ENCODE measurements around the gene GALNT18. TPM values are rescaled to one million over a fixed set of nuclear protein-coding genes. Genes with fewer than 3 reads are reported as not detected.

GALNT18 gene
- total and polyA plus RNA-seq, 2 donors: 21.6 to 33.2 TPM

DNA sequence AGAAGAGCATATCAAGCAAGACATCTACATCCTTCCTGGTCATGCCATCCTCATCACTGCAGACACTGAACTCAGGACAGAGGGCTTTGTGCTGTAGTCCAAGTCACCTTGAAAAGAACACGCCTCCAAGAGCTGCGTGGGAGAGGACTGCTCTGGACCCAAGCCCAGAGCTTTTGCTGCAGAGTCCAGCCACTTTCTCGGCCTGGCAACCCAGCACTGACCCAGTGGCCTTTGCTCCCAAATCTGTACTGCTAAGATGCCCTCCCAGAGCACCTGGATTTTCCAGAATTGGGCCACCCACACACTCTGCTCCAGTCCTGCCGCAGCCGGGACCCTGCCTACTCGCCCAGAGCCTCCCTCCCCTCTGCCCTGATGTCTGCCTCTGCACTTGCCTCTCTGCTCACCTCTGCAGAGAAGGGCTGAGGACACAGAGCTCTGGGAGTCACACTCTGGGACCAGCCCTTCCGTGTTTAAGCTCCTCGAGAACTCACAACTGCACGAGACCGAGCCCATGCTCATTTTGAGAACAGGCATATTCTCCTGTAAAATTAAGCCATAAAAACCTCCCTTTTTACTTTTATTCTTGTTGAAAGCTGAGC is 185.0 kb downstream of the GALNT18 start:
- H3K4me1 ChIP-seq (ENCODE audit: insufficient read depth): no peaks in the 10 kb centered on the region
- H3K4me3 ChIP-seq (ENCODE audit: low read depth, low read length): no peak overlapping the region
- 64% methylated on average over 10 of the region's 10 CpGs for WGBS
- H3K27ac ChIP-seq (ENCODE audit: low read depth): no peak overlapping the region
- no peaks in the 10 kb centered on the region for H3K36me3 ChIP-seq (ENCODE audit: insufficient read depth)
- DNase-seq (ENCODE audit: extremely low spot score): no peak

DNA sequence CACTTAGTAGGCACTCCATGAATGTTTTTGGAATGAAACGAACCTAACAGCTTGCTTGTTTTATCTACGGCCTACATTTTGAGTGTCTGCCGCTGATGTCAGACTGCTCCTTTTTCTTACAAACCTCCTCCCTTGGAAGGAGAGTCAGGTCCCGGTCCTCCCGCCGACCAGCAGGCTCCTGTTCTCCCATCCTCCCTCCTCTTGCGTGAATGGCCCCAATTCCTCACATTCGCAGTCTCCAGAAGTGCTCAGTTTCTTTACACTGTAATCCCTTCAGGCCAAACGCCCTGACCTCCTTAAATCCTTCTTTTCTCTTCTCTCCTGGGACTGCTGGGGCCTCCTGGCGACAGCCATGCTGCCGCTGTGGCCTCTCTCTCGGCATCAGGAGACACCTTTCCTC is 186.2 kb downstream of the GALNT18 start:
- 48% methylated on average over 12 of the region's 12 CpGs for WGBS
- Histone ChIP-seq H3K4me1 (ENCODE audit: insufficient read depth) (no peaks in the 10 kb centered on the region), H3K4me3 (ENCODE audit: low read depth, low read length) (no peak overlapping the region), H3K36me3 (ENCODE audit: insufficient read depth) (no peaks in the 10 kb centered on the region), H3K27ac (ENCODE audit: low read depth) (no peak overlapping the region)
- no peak for DNase-seq (ENCODE audit: extremely low spot score)

DNA sequence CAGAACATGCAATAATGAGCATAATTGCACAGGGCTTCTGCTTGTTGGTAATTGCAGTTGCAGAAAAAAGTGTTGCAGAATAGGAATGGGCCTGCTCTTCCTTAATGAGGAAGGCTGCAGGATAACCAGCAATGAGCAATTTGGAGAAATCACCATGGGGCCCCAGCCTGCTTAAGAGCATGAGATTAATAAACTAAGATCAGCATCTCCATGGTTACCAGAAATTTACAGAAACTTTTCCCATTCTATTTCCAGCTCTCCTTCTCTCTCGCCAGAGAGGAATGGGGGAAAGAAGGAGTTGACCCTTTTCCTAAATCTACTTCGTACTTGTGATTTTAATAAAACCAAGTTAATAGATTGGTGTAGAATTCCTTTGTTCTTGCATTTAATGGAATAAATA is 187.8 kb downstream of the GALNT18 start:
- no peaks in the 10 kb centered on the region for H3K4me1 ChIP-seq (ENCODE audit: insufficient read depth)
- WGBS: 91% methylated on average over 2 of the region's 2 CpGs
- H3K36me3 ChIP-seq (ENCODE audit: insufficient read depth): no peaks in the 10 kb centered on the region
- no peak for DNase-seq (ENCODE audit: extremely low spot score)
- no peak overlapping the region for H3K27ac ChIP-seq (ENCODE audit: low read depth)
- H3K4me3 ChIP-seq (ENCODE audit: low read depth, low read length): no peak overlapping the region

DNA sequence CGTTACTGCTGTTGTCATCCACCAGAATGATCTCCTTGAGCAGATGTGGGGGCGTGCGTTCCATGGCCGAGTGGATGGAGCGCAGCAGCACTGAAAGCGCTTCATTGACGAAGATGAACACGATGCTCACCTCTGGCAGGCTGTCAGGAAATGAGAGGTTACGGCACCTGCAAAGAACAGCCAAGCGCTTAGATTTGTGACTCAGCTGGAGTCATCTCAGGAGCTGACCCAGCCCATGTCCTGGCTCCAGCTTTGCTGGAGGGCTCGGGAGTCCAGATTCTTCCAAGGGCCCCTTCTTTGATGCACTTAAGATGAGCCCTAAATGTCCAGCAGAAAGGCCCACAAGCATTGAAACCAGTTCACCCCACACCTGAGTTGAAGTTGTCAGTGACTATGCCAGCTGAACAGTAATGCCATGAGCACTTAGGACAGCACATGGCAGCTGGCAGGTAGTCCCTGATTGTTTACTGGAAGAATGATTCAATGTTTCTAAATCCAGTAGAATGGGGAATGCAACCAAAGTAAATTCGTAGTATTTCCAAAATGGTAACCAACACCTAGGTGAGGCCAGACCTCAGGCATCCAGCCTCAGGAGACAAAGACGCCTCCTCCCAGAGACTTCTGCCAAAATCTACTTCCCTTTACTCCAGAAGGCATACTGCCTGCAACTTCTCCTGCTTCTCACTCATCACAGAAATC is 189.0 kb downstream of the GALNT18 start:
- H3K36me3 ChIP-seq (ENCODE audit: insufficient read depth): no peaks in the 10 kb centered on the region
- DNase-seq (ENCODE audit: extremely low spot score): no peak
- H3K27ac ChIP-seq (ENCODE audit: low read depth): no peak overlapping the region
- H3K4me1 ChIP-seq (ENCODE audit: insufficient read depth): no peaks in the 10 kb centered on the region
- WGBS: 97% methylated on average over 13 of the region's 13 CpGs
- no peak overlapping the region for H3K4me3 ChIP-seq (ENCODE audit: low read depth, low read length)

DNA sequence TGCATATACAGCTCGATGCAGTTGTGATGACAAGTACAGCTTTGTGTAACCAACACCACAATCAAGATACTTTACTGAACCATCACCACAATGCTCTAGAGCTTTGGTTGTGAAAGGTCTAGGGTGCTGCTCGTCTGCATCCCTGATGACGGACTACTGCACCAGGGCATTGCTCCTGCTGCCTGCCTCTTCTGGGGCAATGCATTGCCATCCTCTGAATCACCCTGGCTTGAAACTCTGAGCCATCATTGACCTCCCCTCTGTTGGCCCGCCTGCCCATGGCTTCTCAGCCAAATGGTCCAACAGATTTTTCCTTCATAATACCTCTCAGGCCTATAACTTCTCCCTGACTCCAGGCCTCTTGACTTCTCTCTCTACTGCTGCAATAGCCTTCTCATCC is 191.4 kb downstream of the GALNT18 start:
- 95% methylated on average over 4 of the region's 4 CpGs for WGBS
- no peak overlapping the region for H3K4me3 ChIP-seq (ENCODE audit: low read depth, low read length)
- H3K27ac ChIP-seq (ENCODE audit: low read depth): no peak overlapping the region
- no peaks in the 10 kb centered on the region for H3K4me1 ChIP-seq (ENCODE audit: insufficient read depth)
- H3K36me3 ChIP-seq (ENCODE audit: insufficient read depth): no peaks in the 10 kb centered on the region
- DNase-seq (ENCODE audit: extremely low spot score): no peak

DNA sequence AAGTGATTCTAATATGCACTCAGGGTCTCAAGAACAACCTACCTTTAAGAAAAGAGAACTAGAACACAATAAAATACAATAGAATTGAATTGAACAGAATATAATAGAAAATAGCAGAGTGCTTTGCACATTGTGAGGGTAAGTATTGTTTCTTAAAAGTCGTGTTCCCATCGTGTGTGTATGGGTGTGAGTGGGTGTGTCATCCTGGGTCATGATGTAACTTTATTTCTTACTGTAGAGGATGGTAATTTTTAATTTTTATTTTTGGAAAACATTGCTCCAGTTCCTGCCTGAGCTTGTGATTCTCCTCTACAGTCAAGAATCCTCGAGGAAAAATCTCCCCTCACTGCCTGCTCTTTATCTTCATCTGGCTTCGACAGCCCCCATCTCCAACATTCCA is 193.1 kb downstream of the GALNT18 start:
- no peaks in the 10 kb centered on the region for H3K4me1 ChIP-seq (ENCODE audit: insufficient read depth)
- DNase-seq (ENCODE audit: extremely low spot score): no peak
- no peaks in the 10 kb centered on the region for H3K36me3 ChIP-seq (ENCODE audit: insufficient read depth)
- 80% methylated on average over 4 of the region's 4 CpGs for WGBS
- H3K4me3 ChIP-seq (ENCODE audit: low read depth, low read length): no peak overlapping the region
- H3K27ac ChIP-seq (ENCODE audit: low read depth): no peak overlapping the region

DNA sequence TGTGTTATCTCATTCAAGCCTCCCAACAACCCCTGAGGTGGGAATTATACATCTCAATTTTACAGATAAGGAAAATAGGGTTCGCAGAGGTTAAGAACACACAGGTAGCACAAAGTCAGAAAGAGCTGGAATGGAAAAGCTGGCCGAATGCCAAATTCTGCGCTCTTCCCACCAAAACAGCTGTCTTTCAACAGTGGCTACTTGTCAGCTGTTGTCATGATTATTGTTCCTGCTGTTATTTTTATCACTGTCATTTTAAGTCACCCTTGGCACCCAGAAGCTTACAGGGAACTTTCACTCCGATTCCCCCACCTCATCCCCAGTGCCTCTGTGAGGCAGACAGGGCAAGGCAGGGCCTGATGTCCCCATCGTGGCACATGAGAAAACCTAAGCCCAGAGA is 194.3 kb downstream of the GALNT18 start:
- Histone ChIP-seq H3K4me3 (ENCODE audit: low read depth, low read length) (no peak overlapping the region), H3K27ac (ENCODE audit: low read depth) (no peak overlapping the region), H3K36me3 (ENCODE audit: insufficient read depth) (no peaks in the 10 kb centered on the region), H3K4me1 (ENCODE audit: insufficient read depth) (no peaks in the 10 kb centered on the region)
- 47% methylated on average over 5 of the region's 5 CpGs for WGBS
- no peak for DNase-seq (ENCODE audit: extremely low spot score)

DNA sequence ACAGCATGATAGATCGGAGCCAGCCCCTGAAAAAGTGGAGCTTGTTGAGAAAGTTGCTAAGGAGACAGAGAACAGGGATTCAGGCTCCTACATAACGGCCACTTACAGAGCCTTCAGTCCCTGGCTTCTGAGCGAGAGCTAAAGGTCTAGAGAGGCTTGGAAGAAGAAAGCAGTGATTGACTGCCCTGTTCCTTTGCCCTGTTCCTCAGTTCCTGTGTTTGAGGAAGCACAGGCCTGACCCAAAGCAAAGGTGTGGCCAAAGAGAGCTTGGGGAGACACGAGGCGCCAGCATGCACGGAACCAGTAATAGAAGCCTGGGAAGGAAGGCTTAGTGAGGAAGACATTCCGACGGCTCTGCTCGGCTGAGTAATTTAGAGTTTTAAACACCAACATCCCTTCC is 194.7 kb downstream of the GALNT18 start:
- Histone ChIP-seq H3K36me3 (ENCODE audit: insufficient read depth) (no peaks in the 10 kb centered on the region), H3K4me1 (ENCODE audit: insufficient read depth) (no peaks in the 10 kb centered on the region), H3K4me3 (ENCODE audit: low read depth, low read length) (no peak overlapping the region), H3K27ac (ENCODE audit: low read depth) (no peak overlapping the region)
- WGBS: 49% methylated on average over 9 of the region's 9 CpGs
- DNase-seq (ENCODE audit: extremely low spot score): no peak

DNA sequence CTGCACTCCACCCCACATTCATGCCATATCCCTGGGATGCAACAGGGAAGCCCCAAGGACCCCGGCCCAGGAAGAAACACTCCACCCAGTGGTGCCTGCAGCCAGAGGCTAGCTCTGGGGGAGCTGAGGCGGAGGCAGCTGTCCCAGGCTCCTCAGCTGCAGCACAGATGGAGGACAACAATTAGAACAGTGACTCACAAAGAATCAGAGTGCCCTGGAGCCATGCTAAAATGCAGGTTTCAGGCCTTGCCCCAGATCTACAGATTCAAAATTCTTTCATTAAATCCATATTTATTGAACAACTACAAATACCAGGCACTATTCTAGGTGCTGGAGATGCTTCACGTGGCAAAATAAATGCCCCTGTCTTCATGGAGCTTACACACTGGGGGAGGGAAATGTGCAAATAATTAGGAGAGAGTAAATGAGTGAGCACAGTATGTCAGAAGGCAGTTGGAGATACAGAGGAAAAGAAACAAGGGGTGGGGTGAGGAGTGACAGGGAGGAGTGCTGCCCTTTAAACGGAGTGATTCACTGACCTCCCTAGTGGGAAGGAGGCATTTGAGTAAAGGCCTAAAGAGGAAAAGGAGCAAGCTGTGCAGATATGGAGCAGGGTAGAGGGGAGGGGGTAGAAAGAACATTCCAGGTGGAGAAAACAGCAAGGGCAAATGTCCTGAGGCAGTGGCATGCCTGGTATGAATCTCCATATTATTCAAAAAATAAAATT is 195.4 kb downstream of the GALNT18 start:
- no peak overlapping the region for H3K27ac ChIP-seq (ENCODE audit: low read depth)
- H3K36me3 ChIP-seq (ENCODE audit: insufficient read depth): no peaks in the 10 kb centered on the region
- 86% methylated on average over 4 of the region's 4 CpGs for WGBS
- no peak for DNase-seq (ENCODE audit: extremely low spot score)
- no peak overlapping the region for H3K4me3 ChIP-seq (ENCODE audit: low read depth, low read length)
- H3K4me1 ChIP-seq (ENCODE audit: insufficient read depth): no peaks in the 10 kb centered on the region

DNA sequence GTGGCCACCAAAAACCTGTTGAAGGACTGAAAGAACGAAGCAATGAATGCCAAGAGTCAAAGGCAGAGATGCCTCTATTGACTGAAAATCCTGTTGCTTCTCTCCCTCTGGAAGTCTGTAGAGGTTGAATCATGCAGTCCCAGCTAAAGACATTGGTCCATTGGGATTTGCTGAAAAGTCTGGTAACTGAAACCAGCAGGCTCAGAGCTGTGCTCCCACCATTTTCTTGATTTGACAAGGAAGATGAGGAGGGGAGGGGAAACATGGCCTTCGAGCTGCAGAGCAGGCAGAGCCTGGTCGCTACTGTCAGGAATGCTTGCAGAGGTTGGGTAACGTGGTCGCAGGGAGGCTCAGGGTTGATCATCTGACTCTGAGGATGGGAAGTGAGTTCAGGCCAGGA is 196.0 kb downstream of the GALNT18 start:
- 95% methylated on average over 5 of the region's 5 CpGs for WGBS
- Histone ChIP-seq H3K36me3 (ENCODE audit: insufficient read depth) (no peaks in the 10 kb centered on the region), H3K4me3 (ENCODE audit: low read depth, low read length) (no peak overlapping the region), H3K4me1 (ENCODE audit: insufficient read depth) (no peaks in the 10 kb centered on the region), H3K27ac (ENCODE audit: low read depth) (no peak overlapping the region)
- DNase-seq (ENCODE audit: extremely low spot score): no peak

DNA sequence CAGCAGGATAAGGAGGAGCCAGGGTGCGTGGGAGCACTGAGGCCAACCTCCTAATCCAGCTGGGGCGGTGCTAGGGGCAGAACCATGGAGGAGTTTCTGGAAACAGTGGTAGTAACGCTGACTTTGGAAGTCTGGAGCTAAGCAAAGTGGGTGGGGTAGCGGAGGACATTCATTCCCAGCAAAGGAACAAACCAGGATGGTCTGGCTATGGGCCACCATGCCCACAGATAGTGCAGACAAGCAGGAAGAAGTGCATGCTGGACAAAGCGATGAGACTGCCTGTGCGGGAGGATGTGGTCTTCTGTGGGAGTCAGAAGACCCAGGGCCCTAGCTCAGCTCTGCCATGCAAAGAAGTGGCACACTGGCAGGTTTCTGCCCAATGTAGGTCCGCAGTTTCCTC is 197.1 kb downstream of the GALNT18 start:
- DNase-seq (ENCODE audit: extremely low spot score): no peak
- H3K4me3 ChIP-seq (ENCODE audit: low read depth, low read length): no peak overlapping the region
- no peaks in the 10 kb centered on the region for H3K4me1 ChIP-seq (ENCODE audit: insufficient read depth)
- H3K36me3 ChIP-seq (ENCODE audit: insufficient read depth): no peaks in the 10 kb centered on the region
- H3K27ac ChIP-seq (ENCODE audit: low read depth): no peak overlapping the region
- 96% methylated on average over 7 of the region's 7 CpGs for WGBS

DNA sequence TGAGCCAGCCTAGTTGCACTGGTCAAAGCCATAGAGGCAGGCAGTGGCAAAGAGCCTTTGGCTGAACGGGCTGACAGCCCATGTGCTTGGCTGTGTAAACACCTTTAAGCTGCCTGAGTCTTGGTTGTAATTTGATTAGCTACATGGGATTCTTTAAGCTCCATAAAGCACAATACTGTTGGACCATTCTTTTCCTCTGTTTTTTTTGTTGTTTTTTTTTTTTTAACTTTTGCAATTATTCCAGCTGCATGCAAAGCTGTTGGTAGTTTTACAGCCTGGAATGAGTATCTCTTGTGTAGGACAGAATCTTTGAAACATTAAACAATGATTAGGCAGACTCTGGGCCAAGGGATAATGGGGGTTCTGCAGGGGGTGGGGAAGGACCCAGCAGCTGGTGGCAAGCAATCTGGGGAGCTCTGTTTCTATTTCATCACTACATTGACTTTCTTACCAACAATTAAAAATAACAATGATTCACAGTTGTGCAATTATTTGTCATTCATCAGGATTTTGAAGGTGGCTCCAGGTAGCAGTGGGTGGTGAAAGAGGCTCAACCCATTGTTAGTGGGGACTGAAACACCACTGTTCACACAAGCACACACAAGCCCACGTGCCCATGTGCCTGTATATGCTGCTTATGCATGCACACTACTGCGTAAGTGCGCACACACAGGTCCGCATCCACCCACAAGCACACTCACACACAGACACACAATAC is 199.2 kb downstream of the GALNT18 start:
- H3K4me3 ChIP-seq (ENCODE audit: low read depth, low read length): no peak overlapping the region
- DNase-seq (ENCODE audit: extremely low spot score): no peak
- WGBS: 83% methylated on average over 5 of the region's 5 CpGs
- H3K36me3 ChIP-seq (ENCODE audit: insufficient read depth): no peaks in the 10 kb centered on the region
- H3K4me1 ChIP-seq (ENCODE audit: insufficient read depth): no peaks in the 10 kb centered on the region
- H3K27ac ChIP-seq (ENCODE audit: low read depth): no peak overlapping the region

DNA sequence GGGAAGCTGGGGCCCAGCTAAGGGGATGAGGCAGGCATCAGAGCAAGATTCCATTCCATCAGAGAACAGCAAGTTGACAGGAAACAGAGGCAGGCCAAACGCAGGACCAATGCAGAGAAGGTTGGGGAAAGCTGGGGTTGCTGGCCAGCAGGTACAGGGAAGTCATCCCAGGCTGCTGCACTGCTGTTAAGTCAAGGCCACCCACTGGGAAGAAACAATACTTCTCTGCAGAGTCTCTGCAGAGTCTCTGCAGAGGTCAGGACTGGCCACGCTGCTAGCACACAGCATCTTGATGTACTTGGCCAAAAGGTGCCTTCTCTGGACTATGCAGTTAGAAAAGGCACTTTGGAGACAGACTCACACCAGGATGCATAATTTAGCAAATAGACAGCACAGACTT is 200.3 kb downstream of the GALNT18 start:
- 49% methylated on average over 2 of the region's 2 CpGs for WGBS
- no peak overlapping the region for H3K4me3 ChIP-seq (ENCODE audit: low read depth, low read length)
- no peak for DNase-seq (ENCODE audit: extremely low spot score)
- no peaks in the 10 kb centered on the region for H3K4me1 ChIP-seq (ENCODE audit: insufficient read depth)
- H3K36me3 ChIP-seq (ENCODE audit: insufficient read depth): no peaks in the 10 kb centered on the region
- no peak overlapping the region for H3K27ac ChIP-seq (ENCODE audit: low read depth)

DNA sequence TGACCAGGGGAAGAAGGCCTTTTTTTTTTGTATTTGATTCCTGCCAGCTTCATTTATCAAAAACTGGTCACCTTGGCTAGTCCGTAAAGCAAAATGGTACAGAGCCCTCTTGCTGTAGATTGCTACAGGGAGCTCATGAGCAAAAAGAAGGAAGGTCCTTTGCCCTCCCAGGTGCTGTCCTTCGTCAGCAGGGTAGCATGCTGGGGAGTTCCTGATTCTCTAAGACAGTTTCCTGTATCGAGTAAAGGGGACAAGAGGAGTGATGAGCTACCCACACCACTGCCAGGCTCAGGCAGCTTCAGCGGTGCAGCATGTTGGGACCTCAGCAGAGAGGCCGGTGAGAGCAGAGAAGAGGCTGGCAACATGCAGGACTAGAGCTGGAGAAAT is 200.9 kb downstream of the GALNT18 start:
- no peak for DNase-seq (ENCODE audit: extremely low spot score)
- no peaks in the 10 kb centered on the region for H3K36me3 ChIP-seq (ENCODE audit: insufficient read depth)
- H3K4me3 ChIP-seq (ENCODE audit: low read depth, low read length): no peak overlapping the region
- H3K27ac ChIP-seq (ENCODE audit: low read depth): no peak overlapping the region
- WGBS: 80% methylated on average over 5 of the region's 5 CpGs
- no peaks in the 10 kb centered on the region for H3K4me1 ChIP-seq (ENCODE audit: insufficient read depth)

Data from urinary bladder (tissue), 4 donors.